ENCODE data around the gene BNC2.

BNC2 gene

DNA sequence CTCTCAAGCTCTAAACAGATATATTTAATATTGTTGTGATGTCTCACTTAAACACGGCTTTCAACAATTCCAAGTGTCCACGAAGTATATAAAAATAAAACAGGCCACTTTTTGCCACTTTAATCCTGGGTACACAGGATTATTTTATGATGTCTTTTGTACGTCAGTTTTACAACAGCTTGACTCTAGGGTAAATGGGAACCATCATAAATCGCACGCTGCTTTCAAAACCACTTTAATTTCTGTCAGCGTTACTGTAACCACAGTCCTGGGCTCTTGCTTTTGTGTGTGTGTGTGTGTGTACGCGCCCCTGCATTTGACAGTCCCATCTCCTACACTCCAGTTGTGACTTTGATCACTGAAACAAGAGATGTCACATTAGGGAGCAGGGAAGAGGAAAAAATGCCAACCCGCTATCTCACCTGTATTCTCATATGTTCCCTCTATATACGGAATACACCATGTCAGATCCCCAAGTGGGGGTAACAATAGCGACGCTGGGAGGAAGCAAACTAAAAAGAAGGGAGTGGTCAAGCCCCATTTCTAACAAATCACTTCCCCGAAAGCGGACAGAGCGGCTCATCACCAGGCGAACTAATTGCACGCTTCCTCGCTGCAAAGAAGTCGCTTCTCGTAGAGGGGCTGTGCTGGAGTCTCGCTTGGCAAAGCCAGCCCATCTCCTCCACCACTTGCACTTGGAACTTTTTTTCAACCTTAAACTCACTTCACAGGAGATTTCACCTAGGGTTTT is 1.2 kb downstream of the BNC2 start:
- DNase-seq: no peak

DNA sequence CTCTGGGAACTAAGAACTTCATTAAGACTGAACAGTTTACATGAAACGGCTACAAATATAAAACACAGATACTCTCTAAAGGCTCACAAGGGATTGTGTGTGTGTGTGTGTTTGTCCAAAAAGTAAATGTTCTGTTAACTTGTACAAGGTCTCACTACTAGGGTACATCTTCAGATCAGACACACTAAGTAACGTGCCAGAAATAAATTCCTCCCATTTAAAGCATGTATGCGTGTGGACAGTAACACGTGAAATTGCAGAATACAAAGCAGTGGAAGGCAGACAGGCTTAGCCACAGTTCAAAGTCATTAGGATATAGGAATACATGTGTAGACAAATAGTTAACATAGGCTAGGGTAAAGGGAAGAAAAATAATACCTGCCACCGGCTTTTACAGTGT is 1.8 kb downstream of the BNC2 start:
- no peak for DNase-seq

DNA sequence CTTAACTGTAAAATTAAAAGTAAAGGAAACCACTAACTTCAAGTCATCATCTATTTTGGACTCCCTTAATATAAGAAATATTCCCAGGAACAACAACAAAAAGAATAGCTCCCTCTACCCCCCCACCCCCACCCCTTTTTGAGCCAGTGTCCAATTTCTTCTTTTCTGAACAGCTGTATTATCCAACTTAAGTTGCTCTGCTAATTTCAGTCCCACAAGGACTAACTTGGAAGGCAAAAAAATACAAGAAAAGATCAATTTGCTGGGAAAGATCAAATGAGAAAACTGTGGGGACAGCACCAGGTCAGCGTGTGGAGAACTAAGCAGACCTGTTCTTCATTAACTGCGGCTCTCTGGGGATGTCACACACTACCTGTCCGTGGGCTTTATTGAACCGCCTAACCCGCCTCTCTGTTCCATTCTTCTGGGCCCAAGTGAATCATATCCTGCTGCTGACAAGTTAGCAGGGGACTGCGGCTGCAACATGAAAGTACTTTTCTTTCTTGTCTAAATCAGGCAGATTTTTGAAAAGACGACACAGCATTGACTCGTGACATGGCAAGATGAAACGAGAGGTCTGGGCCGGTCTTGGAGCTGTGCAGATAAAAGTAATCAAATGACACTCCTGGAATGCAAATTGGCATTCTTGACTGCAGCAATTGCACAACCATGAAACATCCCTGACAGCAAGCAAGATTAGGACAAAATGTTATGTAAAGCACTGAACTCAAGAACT is 2.7 kb downstream of the BNC2 start:
- no peak for DNase-seq

DNA sequence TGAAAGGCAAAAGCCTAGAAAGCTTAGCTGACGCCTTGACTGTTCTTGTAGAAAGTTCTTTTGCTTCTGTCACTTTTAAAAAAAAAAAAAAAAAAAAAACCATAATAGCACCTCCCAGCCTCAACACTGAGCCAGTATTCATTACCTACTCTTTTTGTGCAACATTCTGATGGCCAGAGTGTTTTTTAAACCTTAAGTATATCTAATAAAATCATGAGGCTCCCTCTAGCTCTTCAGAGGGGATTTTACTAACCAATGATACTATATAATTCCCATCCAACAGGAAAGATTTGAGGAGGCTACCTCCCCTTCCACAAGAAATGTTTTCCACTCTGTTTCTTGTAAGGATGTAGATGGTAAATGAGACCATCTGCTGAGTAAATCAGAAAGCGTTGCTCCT is 3.9 kb downstream of the BNC2 start:
- DNase-seq: no peak

DNA sequence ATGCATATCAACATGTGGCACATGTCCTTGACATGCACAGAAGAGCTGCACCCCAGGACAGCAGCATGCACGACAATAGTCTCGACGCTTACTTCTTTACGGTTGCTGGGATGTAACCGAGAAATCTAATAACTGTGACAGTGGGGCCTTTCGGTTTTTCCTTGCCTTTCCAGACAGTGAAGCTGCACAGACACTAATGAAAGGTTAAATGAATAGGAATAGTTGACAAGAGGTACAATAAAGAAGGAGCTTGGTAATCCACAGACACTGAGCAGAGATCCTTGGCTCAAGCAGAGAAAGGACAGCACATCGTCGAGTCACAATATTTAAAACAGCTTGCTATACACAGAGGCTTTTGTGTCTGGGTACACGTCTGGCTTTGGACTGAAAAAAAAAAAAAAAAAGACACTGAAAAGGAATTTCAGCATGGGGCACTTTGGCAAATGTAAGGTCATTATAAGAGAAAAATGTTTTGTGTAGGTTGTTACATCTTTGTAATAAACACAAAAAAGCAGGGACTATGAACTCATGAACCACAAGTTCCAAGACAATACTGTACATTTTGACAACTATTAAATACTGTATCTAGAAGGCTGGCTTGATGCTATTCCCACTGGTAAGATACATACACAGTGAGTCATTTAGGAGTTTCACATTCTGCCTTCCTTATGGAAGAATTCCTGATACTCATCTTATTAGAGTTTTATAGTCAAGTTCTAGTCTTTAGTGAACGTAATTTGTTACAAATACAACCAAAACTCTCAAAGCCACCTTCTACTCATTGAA is 5.6 kb downstream of the BNC2 start:
- DNase-seq: no peak

DNA sequence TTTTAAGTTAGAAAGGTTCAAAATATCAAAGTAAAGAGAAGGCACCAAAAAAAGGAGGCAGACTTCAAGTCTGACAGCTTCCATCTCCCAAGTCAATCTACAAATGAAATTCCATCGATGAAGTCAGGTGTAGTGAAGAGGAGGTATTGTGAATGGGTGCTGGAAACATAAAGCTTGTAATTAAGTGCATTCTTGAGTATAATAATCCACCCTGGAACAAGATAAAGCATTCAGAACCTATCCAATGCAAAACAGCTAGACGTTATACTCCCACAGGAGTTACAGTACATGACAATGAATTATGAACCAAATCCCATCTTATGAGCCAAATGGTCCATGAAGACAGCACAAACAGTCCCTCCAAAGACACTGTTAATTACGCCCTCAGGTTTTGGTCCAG is 22.3 kb downstream of the BNC2 start:
- DNase-seq: no peak

DNA sequence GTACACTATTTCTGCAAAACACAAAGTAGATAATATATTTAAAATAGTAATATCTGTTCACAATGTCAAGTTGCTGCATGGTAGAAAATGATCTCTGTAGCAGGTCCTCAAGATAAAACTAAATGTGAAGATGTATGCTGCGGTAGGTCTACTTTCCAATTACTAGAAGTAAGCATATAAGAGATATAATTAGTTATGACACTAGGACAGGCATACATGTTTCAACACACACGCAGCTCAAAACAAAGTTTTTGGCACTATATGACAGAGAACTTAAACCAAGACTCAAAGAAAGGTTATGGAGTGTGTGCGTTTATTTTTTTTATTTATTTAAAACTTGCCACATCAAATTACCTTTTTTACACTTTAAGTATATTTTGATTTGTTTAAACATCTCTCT is 23.5 kb downstream of the BNC2 start:
- no peak for DNase-seq

DNA sequence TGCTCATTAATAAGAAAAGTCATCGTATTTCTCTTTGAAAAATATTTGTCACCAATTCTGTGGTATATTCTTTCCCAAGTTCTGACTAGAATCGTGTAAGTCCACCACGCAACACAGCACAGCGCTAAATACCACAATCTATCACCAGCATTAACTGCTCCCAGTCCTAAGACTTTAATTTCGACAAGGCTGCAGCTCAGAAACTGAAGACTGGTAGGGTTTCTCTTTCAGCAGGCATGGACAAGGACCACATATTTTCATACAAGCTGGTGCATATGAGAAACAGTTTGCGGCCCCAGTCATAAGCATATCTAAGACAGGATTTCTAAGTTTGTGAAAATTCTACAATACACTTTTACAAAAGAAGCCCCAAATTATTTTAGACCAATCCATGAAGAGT is 24.1 kb downstream of the BNC2 start:
- DNase-seq: no peak

DNA sequence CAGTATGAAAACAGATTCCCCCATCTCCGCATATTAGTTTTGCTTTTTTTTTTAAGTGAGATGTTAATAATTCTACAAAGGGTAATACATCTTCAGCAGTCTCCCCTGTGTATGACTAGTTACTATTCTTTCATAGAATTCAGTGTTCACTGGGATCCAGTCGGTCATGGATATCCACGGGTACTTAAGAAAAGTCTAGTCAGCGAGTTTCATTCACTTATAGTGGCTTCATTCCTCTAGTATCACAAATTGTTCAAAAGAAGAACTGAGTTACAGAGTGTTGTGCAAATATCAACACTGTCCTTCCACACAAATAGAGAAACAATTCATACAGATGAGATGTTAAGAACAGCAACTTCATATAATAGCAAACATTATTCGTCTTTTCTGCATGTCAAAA is 35.7 kb downstream of the BNC2 start:
- DNase-seq: no peak

DNA sequence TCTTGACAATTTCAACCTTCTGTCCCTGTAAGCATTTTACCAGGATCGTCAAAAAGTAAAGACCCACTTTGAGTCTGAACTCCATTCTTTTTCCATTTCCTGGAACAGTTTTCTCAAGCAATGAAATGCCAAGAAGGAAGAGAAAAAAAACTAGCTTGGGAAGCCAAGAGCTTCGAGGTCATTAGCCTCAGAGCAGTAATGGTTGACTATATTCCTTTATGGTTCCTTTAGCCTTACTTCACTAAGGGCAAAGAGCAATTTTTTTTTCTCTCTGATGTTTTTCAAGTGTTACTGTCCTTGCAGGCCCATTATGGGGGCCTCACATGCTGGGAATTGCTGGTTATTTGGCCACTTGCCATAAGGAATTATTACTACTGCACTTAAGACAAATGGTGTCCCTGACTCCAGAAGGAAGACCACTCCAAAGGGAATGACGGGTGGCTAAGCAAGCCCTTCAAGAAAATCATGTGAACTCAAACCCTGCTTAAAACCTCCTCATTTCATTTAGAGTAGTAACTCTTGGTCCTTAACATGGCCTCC is 37.1 kb downstream of the BNC2 start:
- no peak for DNase-seq

DNA sequence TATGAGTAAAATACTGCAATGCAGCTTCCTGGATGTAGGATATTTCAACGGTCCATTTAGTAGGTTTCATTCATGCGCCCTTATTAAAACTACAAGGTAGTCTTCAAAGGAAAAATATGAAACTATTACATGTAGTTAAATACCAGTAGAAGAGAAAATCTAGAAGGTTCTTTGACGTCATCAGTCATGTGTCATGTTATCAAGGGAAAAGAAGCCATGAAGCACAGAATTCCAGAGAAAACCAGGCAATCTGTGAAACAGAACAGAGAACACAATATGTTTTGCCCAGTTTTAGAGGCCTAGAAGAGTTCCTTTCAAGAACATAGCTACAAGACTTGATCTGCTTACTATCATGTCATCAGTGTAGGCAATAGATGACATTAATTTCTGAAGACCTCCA is 38.4 kb downstream of the BNC2 start:
- DNase-seq: no peak

DNA sequence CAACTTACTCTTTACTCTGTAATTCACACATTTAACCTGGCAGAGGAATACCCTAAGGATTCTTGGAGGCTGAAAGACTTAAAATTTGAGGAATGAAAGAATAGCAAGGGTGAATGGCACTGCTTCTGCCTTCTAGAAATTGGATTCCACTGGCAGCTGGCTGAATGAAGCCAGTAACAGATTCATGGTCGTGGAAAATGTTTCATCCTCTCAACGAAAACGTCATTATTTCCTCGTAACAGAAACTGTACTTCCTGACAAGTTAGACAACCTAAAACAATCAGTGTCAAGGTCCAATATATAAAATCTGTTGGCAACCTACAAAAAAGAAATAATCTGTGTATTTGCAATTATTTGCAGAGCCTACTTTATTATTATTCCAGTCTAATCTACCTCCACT is 39.7 kb downstream of the BNC2 start:
- no peak for DNase-seq

DNA sequence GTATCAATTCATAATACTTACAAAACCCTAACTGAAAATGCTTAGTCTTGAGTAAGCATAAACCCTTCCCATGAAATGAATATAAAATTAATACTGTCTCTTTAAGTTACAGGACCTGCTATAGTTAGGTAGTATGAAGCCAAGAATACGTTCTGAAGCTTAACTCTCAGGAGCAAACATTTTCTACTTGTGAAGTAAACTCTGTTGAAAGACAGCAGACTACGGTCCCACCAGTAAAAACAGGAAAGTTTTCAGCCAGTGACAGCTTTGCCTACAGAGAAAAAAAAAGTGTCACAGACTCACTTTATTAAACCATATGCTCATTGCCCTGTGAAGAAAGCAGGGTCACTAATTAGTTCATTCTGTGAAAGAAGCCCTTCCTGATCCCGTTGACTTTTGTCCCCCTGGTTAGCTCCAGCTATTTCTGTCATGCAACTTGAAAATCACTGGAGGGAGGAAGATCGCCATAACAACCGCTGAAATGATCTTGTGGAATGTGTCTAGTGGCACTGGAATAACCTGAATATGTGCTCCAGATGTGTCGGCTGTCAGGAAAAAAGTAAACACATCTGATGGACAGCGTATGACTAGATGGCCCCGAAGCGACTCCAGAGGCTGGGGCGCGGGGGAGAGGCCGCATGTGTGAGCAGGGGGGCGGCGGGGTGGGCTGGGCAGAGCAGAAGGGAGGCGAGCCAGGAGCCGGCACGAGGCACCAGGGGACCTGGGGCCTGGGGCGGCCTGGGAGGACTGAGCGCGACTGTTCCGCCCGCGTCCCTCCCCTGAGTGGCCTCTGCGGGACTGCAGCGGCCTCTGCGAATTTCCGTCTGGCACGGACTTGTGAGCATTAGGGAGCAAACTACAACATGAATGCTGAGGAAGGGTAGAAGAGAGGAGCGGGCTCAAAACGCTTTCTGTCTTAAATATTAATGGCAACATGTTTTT is 41.9 kb downstream of the BNC2 start:
- DNase-seq: peak in 11 of 58 donors; percentile 1 to 15 (median 3)

DNA sequence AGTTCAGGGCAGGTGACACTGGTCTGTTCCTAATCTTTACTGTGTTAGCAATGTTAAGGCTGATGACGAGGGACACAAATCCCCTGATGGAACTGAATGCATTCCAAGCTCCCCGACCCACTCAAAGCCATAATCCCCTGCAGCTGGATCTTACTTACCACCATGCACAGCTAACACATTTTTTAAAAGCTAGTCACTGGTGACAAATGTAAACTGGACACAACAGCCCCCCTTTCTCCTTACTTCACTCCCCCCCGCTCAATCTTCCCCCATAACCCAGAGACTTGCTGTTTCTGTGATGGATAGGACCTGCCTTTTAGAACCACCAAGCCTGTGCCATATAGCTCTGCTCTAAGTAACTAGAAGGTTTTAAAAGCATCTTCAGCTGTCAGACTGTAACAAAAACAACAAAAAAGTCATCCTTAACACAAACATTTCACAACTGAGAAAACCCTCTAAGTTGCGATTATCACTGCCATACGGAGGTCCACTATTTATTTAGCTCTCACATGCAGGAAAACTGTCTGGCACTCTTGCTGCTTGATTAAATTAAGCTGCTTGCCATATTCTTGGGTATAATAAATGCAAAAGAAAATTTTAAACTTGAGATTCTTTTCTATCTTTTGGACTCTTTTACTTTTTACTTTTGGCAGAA is 44.4 kb downstream of the BNC2 start:
- no peak for DNase-seq

DNA sequence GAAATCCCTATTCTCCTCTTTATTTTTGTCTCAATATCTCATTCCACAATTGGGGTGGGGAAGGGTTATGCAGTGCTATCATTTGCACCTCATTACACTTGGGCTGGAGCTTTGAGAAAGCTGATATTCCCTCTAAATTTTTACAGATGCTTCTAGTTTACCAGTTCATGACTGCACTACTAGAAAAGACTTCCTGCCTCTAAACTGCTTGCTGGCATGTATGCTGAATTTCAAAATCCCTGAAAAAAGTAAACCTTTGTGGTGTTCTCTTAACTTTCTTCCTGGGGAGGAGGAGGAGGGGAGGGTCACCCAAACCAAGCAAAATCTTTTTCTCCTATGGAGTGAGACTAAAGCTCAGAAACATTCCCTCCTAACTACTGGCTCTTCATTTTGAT is 45.1 kb downstream of the BNC2 start:
- no peak for DNase-seq

DNA sequence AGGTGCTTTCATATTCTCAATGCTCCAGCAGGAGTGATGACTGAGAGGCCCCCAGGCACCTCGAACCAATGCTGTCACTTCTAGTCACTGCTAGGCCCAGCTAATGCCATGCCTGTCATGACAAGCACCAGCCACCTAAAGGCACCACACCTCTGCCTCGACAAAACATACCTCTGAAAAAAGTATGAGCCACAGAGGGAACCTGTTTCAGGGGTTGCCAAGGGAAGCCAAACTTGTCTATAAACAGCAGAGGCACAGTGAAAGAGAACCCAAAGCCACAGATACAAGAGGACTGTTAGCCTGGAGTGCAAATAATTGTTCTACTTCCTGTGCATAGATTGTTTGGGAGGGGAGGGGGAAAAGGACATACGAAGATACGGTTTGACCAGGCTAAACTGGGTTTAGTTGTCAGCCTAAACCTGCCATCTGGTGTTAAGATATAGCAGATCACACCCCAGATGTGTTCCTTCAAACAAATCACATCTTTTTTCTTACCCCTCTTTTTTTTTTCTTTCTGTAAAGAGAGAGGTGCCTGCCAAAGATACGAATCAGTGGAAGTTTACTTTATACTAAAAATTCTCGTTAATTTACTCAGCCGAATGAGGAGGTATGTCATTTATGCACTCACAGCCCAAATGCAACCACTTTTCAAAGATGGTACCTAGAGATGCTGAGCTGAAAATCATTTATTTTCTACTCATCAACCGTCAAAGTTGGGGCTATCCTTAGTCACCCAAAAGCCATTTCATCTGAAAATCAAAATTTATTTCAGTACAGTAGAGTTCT is 45.7 kb downstream of the BNC2 start:
- no peak for DNase-seq

DNA sequence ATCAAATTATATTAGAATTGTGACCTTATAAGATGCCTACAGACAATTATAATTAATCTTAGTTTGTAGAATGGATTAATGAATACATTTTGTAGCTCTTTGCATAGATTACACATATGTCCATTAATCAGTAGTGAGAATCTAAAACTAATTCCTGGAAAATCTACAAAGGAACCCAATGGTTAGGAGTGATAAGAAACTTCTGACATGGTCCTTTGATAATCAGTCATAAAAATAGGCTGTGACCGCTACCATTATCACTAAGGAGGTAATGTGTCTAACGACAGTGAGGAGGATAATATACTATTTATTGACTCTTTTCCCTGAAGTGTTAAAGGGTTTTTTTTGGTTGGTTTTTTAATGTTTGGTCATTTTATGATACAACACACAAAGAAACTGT is 46.6 kb downstream of the BNC2 start:
- DNase-seq: no peak

DNA sequence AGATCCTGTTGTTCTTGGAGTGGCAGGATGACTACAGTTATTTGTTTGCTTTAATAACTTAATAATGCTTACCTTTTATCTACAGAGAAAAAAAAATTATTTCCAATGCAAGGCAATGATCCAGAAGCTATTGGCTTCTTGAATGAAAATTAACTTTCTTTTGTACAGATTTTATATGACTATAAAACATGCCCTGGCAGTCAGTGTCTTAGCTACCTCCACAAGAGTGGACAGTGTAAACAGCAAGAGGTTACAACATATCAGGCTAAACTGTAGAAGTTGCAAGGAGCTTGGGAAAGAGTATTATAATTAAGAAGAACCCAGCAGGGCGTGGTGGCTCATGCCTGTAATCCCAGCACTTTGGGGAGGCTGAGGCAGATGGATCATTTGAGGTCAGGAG is 49.1 kb downstream of the BNC2 start:
- DNase-seq: no peak

DNA sequence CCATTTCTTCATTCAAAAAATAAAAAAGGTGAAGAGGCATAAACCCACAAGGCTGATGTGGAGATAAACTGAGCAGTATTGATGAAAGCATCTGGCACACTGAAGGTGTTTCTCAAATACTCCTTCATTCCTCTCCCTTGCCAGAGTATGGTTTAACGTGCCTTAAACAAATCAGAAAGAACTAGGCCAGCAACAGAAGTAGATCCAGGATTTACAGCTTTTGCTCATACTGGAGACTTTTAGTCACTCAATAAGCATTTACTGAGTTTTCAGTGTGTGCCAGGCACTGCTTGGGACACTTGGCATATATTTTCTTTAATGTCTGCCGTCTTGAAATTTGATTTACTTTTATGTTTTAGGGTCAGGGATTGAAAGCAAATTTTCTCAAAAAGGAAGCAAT is 53.0 kb downstream of the BNC2 start:
- no peak for DNase-seq

DNA sequence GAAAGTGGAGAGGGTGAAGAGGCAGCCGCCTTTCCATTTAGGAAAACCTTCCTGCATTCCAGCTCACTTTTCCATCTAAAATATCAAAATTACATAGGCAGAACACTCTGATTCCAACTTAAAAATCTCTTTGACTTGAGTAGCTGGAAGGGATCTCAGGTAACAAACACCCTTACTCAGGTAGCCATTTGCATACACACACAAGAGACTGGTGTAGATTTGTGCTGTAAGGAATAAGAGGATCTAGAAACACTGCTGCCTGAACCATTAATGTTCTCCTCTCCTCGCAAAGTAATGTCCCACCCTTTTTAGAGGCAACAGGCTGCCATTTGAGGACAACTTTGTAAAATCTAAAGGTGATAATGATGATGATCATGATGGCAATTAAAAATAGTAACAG is 53.5 kb downstream of the BNC2 start:
- DNase-seq: no peak
